NOMO-1 (cell line): ENCODE data around the gene TRAF5.
"Not testable (repeated sequence)": the region's sequence is repeated elsewhere in the genome, so short reads cannot be mapped to it uniquely, and the experiment has no call there.

Experiments used
- DNase-seq, 2 experiments: peaks; one replicate each; lab custom pipeline; 2025; ENCODE audit not compliant: unreplicated experiment in 2 of 2; lab: John Stamatoyannopoulos, UW

Gene TRAF5

DNA sequence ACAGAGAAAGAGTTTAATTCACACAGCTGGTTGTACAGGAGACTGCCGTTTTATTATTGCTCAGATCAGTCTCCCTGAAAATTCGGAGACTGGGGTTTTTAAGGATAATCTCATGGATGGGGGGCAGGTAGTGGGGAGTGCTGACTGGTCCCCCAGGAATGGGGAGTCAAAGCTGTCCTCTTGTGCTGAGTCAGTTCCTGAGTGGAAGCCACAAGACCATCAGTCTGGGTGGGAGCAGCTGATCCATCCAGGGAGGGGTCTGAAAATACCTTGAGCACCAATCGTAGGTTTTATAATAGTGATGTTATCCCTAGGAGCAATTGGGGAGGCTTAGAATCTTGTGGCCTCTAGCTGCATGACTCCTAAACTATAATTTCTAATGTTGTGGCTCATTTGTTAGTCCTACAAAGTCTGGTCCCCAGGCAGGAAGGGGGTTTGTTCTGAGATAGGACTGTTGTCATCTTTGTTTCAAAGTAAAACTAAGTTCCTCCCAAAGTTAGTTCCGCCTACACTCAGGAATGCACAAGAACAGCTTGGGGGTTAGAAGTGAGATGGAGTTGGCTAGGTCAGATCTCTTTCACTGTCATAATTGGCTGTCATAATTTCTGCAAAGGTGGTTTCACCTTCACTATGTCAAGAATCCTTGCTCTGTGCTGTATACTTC, 50.3 kb downstream of the TRAF5 start:
- no peak for DNase-seq

DNA sequence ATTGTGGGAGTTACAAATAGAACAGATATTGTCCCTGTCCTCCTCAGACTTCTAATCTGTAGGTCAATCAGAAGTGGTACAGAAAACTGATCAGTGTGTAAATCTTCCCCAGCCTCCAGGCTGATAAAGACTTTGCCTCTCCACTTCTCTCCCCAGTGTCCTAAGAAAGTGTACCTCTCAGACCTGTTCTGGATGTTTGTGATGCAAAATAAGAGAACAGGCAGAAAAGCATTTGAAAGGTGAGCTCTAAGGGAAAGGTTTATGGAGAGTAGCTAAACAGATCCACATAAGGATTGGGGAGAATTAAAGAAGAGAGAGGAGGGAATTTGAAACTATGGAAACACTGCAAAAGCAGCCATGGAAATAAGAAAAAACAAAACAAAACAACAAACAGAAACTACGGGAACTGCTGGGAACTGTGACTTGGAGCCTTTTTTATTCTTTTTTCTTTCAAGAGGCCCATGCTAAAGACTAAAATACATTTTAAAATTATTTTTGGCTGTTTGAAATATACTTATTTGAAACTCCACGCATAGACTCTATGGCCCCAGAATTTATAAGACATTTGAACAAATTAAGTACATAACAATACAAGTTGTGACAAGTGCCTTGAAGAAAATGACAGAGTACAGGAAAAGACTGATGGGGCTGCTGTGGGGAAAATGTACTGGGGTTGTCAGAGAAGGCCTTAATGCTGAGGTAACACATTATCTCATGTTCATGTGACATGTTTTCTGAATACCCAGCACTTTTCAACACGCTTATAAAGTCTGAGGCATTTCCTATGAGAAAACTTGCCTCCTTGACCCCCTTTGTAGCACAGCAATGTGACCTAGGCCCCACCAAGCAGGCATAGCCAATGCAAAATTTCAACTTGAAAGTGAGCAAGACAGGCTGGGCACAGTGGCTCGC, 51.2 kb downstream of the TRAF5 start:
- no peak for DNase-seq

DNA sequence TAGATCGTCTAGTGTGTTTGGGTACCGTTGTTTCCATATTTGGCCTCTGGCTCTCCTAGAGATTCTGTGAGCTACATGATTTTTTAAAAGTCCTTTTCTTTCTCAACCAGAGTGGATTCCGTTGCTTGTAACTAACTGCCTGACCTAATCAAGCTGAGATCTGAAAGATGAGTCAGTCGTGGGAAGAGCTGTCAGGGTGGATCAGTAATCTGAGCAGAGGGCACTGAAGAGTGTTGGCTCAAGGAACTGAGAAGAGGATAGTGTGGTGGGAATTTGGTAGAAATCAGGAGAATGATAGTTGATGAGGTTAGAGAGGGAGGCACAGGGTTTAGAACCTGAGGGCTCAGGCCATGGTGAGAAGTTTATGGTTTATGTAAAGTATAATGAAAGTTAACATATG, 52.2 kb downstream of the TRAF5 start:
- DNase-seq: no peak

DNA sequence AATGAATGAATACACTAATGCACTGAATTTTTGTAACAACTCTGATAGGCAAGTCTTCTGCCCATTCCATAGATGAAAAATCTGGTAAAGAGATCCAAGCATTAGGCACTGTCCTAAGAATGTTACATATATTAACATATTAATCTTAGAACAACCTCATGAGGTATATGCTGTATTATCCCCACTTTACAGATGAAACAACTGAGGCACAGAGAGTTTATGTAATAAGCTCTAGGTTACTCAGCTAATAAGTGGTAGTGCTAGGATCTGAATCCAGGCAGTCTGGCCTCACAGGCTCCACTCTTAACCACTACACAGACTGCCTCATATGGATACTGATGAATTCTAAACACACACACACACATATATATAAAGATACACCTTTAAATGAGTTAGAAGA, 52.8 kb downstream of the TRAF5 start:
- no peak for DNase-seq

DNA sequence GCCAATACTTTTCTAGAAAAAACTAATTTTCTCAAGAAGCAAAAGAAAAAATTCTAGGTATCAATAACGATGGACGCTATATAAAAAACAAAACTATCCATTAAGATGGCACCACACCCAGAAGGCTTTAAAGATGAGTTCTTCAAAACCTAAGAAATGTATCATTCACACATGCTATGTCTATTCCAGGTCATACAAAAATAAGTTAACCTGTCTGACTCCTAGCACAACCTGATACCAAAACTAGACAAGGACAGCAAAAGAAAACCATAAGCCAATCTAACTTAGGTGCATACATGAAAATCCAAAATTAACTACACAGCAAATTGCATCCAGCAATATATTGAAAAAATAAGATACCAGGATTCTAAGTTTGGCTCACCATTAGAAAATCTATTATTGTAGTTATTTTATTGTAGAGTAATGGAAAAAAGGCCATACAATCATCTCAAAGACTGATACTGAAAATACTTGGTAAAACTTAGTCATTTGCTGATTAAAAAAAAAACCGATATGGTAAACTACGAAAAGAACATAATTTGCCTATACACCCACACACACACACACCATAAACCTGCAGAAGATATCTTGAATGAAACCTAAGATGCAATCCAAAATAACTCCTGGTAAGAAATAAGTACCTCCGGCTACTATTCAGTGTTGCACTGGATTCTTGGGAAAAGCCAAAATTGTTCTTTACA, 55.0 kb downstream of the TRAF5 start:
- DNase-seq: no peak

DNA sequence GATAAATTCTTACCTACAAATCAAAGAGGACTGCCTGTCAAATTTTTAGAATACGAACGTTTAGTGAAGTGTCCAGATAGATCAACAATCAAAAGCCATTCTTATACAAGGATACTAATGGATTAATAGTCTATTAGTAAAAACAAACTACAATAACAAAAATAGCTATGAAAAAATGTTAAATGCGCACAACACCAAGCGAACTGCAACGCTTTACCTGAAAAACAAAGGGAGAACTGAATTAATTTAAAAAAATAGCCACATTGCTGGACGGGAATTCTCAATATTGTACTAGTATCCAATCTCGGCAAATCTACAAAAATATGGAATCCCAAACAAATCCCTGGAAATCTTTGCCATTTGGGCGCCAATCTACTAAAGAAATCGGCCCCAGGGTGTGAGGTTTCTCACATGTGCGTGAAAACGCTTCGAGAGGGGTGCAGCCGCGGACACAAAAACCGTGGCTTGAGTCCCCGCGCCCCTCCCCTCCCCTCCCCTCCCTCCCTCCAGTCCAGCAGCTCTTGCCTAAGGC, 55.6 kb downstream of the TRAF5 start:
- no peak for DNase-seq

DNA sequence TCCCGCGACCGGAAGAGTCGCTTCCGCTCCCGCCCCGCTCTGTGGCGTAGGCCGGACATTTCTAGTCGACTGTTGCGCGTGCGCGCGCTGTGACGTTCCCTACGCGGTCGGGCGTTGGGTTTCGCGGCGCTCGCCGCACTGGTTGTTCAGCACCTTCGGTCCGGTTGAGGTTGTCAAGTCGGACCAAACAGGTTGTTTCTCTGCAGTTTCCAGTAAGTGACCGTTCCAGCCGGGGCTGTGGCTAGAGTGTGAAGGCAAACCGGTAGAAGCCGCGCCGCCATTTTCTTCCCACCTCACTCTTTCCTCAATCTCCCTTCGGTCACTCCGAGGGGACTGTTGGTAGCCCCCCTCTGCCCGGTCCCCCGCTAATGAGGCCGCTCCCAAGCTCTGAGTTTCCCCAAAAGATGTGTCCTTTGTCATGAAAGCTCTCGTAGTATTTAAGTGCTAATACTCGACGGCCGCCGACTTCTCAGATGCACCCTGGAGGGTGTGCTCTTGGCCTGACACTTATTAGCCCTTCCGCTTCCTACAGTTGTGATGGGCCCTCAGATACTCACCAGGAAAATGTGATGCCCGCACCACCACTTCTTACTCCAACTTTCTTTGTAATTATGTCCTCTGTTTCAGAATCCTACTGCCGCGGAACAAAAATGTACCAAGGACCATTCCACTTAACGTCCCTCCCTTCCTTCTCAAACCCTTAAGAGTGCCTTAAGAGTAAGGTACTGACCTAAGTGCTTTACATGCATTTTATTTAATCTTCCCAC, 56.3 kb downstream of the TRAF5 start:
- peak; percentile 80 to 88 for DNase-seq

DNA sequence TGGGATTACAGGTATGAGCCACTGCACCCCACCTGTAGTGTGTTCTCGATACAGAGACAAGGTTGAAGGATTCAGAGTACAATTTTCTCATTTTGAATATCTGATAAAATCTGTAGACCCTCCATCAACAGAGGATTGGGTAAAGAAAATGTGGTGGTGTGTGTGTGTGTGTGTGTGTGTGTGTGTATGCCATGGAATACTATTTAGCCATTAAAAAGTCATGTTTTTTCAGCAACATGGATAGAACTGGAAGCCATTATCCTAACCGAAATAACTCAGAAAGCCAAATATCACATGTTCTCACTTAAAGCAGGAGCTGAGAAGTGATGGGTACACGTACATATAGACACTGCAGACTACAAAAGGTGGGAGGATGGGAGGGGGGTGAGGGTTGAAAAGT, 57.9 kb downstream of the TRAF5 start:
- DNase-seq: no peak

DNA sequence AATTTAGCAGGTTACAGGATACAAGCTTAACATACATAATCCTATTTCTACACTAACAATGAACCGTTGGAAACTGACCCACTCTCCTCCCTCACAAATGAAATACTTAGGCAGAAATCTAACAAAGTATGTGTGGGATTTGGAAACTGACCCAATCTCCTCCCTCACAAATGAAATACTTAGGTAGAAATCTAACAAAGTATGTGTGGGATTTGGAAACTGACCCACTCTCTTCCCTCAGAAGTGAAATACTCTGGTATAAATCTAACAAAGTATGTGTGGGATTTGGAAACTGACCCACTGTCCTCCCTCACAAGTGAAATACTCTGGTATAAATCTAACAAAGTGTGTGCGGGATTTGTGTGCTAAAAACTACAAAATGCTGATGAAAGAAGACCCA, 60.3 kb downstream of the TRAF5 start:
- DNase-seq: no peak

DNA sequence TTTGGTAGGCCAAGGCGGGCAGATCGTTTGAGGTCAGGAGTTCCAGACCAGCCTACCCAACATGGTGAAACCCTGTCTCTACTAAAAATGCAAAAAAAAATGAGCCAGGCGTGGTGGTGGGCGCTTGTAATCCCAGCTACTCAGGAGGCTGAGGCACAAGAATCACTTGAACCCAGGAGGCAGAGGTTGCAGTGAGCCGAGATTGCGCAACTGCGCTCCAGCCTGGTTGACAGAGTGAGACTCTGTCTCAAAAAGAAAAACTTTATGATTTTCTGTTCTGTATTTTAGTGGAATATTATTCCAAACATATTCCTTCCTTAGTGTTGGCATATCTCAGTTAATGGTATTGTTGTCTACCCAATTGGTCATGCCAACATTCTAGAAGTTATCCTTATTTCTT, 64.2 kb downstream of the TRAF5 start:
- not testable (repeated sequence) for DNase-seq

DNA sequence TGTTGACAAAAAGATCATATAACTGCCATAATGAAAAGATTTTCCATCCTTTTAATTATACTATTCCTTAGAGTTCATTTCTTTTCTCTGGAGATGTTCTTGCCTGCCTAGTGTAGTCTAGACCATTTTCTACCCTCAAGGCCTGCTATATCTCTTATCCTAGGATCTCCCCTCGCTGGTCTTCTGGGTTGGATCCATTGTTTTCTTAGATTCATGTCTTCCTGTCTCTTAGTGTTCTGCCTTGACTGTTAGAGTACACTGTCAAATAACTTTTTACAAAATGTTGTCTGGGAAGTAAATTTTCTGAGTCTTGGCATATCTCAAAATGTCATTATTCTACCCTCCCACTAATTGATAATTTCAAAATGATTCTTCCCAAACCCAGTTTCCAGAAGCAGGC, 66.6 kb downstream of the TRAF5 start:
- DNase-seq: no peak

DNA sequence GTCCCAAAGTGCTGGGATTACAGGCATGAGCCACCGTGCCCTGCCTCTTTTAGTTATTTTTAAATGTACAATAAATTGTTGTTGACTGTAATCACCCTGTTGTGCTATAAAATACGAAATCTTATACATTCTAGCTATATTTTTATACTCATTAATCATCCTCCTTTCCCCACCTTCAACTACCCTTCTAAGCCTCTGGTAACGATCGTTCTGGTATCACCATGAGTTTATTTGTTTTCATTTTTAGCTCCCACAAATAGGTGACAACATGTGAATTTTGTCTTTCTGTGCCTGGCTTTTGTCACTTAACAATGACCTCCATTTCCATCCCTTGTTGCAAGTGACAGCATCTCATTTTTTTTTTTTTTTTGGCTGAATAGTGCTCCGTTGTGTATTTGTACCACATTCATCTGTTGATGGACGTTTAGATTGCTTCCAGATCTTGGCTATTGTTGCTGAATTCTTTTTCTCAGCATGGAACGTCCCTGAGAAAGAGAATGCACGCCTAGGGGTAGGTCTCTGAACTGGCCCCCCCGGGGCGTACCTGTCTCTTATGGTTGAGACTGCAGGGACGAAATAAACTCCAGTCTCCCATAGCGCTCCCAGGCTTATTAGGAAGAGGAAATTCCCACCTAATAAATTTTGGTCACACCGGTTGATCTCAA, 71.8 kb downstream of the TRAF5 start:
- not testable (repeated sequence) for DNase-seq

DNA sequence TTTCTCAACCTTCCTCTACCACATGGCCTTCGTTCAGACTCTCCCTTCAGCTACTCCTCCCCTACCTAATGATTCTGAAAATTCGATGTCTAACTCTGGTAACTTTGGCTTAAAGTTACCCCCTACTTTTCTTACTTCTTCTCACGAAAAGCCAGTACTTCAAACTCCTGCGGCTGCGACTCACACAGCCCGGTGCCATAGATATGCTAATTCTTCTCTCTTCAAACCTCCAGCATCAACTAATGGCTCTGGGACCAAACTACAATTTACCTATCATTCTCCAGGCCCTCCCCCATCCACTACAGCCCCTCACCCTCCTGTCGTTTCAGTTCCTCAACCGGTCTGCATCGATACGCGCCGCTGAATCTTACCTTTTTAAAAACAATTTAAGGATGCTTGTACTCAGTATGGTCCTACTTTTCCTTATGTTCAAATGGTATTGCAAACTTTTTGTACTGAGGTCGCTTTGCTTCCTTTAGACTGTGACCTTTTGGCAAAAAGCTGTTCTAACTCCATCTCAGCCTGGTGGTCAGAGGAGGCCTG, 73.3 kb downstream of the TRAF5 start:
- DNase-seq: not testable (repeated sequence)

DNA sequence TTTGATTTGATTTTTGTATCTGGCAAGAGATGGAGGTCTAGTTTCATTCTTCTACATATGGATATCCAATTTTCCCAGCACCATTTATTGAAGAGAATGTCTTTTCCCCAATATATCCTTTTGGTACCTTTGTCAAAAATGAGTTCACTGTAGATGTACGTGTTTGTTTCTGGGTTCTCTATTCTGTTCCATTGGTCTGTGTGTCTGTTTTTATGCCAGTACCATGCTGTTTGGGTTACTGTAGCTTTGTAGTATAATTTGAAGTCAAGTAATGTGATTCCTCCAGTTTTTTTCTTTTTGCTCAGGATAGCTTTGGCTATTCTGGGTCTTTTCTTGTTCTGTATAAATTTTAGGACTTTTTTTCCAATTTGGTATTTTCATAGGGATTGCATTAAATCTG, 75.1 kb downstream of the TRAF5 start:
- not testable (repeated sequence) for DNase-seq

DNA sequence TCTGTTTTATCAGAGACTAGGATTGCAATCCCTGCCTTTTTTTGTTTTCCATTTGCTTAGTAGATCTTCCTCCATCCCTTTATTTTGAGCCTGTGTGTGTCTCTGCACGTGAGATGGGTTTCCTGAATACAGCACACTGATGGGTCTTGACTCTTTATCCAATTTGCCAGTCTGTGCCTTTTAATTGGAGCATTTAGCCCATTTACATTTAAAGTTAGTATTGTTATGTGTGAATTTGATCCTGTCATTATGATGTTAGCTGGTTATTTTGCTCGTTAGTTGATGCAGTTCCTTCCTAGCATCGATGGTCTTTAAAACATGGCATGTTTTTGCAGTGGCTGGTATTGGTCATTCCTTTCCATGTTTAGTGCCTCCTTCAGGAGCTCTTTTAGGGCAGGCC, 79.5 kb downstream of the TRAF5 start:
- DNase-seq: not testable (repeated sequence)

DNA sequence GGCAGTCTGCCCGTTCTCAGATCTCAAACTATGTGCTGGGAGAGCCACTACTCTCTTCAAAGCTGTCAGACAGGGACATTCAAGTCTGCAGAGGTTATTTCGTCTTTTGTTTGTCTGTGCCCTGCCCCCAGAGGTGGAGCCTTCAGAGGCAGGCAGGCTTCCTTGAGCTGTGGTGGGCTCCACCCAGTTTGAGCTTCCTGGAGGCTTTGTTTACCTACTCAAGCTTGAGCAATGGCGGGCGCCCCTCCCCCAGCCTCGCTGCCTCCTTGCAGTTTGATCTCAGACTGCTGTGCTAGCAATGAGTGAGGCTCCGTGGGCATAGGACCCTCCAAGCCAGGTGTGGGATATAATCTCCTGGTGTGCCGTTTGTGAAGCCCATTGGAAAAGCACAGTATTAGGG, 81.1 kb downstream of the TRAF5 start:
- DNase-seq: not testable (repeated sequence)

DNA sequence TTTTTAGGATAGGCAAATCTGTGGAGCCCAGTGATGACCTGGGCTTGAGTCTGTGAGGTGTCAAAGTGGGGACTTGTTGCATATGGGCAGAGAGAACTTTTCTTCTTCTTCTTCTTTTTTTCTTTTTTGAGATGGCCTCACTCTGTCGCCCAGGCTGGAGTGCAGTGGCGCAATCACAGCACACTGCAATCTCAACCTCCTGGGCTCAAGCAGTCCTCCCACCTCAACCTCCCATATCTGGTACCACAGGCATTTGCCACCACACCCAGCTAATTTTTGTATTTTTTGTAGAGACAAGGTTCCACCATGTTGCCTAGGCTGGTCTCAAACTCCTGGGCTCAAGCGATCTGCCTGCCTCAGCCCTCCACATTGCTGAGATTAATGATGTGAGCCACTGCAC, 85.0 kb downstream of the TRAF5 start:
- DNase-seq: no peak

DNA sequence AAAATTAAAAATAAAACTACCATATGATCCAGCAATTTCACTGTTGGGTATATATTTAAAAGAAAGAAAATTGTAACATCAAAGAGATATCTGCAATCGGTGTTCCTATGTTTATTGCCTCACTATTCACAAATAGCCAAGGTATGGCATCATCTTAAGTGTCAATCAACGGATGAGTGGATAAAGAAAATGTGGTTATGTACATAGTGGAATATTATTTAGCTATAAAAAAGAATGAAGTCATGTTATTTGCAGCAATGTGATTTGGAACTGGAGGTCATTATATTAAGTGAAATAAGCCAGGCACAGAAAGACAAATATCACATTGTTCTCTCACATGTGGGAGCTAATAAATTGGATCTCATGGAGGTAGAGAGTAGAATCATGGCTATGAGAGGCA, 89.1 kb downstream of the TRAF5 start:
- no peak for DNase-seq

DNA sequence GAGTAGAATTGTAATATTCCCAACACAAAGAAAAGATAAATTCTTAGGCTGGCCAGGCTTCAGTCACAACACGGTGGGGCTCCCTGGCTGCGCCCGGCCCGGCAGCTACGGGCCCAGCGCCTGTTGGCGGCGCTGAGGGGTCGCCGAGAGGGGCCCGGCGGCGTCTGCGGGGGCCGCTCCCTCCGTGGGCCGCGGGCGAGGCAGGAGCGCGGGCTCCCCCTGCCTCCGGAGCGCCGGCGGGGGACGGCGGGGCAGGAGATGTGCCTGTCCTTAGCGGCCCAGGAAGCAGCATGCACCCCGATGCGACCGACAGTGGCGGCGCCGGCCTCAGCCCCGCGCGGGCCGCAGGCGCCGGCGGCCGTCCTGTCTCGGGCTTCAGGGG, 89.6 kb downstream of the TRAF5 start:
- DNase-seq: peak in 1 of 2 experiments; percentile 3
